CD4-positive, alpha-beta T cell treated with Interleukin-15 for 1 hour (primary cell): ENCODE data around the gene AMDHD2.
"Not testable (repeated sequence)": the region's sequence is repeated elsewhere in the genome, so short reads cannot be mapped to it uniquely, and the experiment has no call there.

ENCODE experiments used
- DNase-seq: peaks from one replicate; pipeline ENCODE4 v3.0.0-alpha.2; 2020

Gene AMDHD2, protein sequence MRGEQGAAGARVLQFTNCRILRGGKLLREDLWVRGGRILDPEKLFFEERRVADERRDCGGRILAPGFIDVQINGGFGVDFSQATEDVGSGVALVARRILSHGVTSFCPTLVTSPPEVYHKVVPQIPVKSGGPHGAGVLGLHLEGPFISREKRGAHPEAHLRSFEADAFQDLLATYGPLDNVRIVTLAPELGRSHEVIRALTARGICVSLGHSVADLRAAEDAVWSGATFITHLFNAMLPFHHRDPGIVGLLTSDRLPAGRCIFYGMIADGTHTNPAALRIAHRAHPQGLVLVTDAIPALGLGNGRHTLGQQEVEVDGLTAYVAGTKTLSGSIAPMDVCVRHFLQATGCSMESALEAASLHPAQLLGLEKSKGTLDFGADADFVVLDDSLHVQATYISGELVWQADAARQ

GRCh38 chr16:2520097-2520783 lies at the start of gene AMDHD2:
Gene AMDHD2, plus strand, starts transcription at chr16:2520371. Its CDS starts 88 bp downstream, at chr16:2520459.
- DNase-seq = peak; percentile 91

DNA sequence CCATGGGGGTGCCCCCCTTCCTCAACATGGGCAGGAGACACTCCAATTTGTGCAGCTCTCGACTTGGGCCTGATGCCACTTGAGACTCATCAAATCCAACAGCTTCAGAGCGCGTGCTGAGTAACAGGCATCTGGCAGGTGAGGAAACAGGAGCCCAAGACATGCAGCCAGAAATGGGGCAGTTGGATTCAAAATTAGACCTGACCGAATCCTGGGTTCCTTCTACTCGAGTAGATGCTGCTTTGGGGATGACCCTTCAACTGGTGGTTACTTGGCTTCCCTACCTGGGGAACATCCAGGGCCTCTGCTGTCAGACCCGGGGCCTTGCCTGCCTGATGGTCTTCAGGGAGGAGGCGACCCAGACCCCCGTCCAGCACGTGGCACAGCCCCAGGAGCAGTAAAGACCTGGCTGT lies 49.6 kb upstream of the AMDHD2 start:
- DNase-seq = no peak

GRCh38 chr16:2471016-2471652 lies 49.0 kb upstream of the AMDHD2 start, which contains the start of gene NTN3:
Gene NTN3, plus strand, starts transcription at chr16:2471297. Its CDS starts 405 bp downstream, at chr16:2471702.
- no peak for DNase-seq

- no peak for DNase-seq
Measured at GRCh38 chr16:2471653-2472487, 48.3 kb upstream of the AMDHD2 start.

- DNase-seq = no peak
Measured at GRCh38 chr16:2472488-2472864, 47.7 kb upstream of the AMDHD2 start.

DNA sequence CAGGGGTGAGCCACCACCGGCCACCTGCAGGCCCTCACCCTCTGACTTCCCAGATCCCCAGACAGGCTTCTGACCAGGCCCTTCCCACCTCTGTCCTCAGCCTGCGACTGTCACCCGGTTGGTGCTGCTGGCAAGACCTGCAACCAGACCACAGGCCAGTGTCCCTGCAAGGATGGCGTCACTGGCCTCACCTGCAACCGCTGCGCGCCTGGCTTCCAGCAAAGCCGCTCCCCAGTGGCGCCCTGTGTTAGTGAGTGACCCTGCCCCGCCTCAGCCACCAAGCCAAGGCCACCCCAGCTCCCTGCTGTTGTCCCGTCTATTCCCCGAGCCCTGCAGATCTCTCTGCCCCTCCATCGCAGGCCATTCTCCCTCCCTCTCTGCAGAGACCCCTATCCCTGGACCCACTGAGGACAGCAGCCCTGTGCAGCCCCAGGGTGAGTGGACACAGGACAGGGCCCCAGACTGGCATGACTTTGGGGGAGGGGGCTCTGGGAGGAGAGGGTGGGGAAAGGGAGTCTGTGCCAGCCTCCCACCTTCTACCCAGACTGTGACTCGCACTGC lies 47.2 kb upstream of the AMDHD2 start:
- DNase-seq = no peak

DNA sequence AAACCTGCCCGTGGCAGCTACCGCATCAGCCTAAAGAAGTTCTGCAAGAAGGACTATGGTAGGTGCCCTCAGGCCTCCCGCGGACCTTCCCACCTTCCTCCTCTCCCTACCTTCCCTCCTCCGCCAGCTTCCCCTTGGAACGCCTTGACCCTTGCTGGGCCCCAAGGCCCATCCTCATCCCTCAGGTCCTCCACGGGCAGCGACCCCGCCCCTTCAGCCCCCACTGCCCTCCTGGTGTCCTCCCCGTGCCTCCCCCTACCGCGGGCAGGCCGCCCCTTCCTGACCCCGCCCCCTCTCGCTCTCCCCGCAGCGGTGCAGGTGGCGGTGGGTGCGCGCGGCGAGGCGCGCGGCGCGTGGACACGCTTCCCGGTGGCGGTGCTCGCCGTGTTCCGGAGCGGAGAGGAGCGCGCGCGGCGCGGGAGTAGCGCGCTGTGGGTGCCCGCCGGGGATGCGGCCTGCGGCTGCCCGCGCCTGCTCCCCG lies 46.7 kb upstream of the AMDHD2 start:
- DNase-seq = no peak

- DNase-seq = peak; percentile 65
Measured at GRCh38 chr16:2473999-2474876, 45.9 kb upstream of the AMDHD2 start.

DNA sequence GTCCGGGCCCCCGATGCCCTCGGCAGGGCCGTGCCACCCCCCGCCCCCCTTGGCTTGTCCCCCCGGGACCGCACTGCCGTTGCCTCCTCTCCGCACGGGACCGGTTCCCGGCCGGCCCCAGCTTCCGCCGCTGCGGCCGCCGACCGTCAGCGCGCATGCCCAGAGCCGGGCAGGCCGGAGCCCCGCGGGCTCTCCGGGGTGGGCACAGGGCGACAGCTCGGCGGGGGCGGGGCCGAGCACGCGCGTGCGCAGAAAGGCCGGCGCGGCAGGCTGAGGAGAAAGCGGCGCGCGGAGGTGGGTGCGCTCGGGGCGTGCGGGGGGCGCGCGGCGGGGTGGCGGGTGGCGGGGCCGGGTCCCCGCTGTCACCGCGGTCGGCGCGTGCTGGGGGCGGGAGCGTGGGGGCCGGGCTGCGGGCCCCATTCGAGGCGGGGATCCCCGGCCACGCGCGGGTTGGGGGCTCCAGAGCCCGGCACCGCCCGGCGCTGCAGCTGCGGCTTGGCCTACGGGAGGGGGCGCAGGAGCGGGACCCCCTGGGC lies 45.2 kb upstream of the AMDHD2 start, which contains the start of gene TBC1D24:
Gene TBC1D24, plus strand, starts transcription at position 251 of the 536 bp plus-strand sequence. CDS start 21,022 bp downstream, outside the sequence.
- DNase-seq = peak; percentile 88

DNA sequence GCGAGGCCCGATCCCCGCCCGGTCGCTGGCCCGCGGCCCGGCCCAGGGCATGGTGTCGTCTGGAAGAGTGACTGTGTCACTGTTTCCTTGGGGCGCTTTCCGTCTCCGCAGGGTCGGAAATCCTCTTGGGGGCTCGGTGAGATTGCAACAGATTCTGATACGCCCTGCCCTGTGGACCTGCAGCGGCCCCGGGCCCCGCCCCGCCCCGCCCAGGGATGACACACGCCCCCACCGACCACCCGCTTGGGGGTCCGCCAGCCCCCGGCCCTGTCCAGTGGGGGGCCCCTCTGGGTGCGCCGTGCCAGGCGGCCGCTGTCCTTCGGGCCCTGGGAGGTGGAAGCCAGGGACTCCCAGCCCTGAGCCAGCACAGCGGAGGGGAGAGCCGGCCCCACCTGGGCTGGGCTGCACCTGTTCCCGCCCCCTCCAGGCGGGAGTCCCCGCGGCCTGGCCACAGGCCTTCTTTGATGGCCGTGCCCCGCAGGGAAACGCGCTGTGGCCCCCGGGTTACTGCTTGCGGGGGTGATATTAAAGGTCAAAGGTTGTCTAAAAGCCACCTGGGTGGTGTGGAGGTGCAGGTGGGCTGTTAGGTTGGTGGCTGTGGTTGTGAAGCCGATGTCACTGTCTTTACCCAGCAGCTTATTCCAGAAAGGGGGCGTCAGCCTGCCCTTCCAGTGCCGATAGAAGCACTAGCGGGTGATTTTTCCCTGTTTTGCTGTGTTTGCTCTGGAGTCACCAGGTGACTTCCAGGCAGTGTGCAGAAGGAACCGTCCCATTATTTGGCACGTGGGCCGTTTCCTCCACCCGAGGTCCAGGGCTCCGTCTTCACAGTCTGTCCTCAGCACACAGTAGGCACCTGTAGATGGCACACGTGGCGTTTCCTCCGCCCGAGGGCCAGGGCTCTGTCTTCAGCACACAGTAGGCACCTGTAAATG lies 44.5 kb upstream of the AMDHD2 start:
- DNase-seq = no peak

DNA sequence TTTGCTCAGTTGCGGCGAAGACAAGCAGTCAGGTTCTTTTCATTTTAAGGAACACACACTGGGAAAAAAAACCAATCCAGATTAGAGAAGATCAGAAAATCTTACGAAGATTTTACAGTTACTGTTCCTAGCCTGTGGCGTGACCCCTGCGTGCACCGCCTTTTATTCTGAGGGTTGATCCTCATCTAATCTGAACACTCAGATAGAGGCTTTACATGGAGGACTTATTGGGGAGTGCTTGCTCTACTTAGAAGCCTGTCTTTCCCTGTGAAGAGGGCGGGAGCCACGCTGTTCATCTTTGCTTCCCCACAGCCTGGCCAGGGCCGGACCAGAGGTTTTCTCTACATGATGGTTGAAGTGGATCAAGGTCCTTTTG lies 43.8 kb upstream of the AMDHD2 start:
- DNase-seq = no peak

DNA sequence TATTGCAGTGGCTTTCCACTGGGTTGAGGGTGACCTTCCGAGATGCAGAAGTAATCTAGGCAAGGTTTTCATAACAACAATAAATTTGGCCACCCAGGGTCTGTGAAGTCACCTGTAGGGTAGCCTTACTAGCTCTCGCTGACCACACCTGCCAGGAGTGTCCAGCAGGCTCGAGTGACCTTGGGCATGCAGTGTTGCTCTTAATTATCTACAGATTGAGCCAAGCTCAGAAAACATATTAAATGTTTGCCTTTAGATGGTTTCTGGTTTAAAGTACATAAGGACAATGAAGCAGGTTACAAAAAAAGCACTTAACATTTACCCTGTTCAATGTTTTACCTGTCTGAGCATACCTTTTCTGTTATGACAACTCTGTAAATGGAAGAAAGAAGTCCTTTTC lies 43.4 kb upstream of the AMDHD2 start:
- no peak for DNase-seq

DNA sequence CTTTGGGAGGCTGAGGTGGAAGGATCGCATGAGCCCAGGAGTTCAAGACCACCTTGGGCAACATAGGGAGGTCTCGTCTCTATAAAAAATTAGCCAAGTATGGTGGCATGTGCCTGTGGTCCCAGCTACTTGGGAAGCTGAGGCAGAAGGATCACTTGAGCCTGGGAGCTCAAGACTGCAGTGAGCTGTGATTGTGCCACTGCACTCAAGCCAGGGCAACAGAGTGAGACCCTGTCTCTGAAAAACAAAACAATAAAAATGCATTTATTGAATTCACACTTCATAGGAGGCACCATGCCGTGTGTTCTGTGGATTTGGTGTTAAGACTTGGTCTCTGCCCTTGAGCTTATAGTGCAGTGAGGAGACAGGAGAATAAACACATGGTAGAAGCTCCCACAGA lies 42.8 kb upstream of the AMDHD2 start:
- DNase-seq = no peak

DNA sequence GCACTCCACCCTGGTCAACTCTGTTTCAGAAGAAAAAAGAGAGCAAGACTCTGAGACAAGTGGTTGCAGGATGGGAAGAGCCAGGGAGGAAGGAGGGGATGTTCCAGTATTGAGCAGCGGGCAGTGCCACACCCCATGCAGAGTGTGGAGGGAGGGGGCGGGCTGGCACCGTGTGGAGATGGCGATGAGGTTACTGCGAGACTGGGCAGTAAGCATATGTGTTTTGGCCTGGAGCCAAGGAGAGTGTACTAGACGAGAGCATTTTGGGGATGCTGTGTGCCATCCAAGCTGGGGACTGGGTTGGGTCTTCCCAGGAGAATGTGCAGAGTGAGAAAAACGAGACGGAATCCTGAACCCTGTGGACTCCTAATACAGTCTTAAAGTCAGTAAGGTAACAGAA lies 41.9 kb upstream of the AMDHD2 start:
- DNase-seq = no peak

DNA sequence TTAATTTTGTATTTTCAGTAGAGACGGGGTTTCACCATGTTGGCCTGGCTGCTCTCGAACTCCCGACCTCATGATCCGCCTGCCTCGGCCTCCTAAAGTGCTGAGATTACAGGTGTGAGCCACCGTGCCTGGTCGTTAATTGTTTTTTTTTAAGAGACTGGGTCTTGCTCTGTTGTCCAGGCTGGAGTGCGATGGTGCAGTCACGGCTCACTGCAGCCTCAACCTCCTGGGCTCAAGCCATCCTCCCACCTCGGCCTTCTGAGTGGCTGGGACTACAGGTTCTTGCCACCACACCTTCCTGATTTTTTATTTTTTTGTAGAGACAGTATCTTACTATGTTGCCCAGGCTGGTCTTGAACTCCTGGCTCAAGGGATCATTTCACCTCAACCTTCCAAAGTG lies 40.2 kb upstream of the AMDHD2 start:
- DNase-seq = not testable (repeated sequence)

DNA sequence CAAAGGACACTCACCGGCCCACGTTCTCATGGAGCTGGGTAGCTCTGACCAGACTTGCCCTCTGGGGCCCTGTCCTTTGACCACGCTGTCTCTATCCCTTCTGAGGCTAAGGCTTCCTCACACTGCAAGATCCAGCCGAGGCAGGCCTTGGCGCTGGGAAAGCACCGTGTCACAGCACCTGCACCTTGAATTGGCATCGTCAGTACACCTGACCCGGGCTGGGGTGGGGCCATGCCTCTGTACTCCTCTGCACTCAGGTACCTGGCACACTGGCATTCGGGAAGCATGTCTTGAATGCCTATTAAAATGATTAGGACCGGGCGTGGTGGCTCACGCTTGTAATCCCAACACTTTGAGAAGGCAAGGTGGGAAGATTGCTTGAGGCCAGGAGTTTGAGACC lies 39.2 kb upstream of the AMDHD2 start:
- DNase-seq = no peak

GRCh38 chr16:2481676-2482075 lies 38.5 kb upstream of the AMDHD2 start:
- no peak for DNase-seq

DNA sequence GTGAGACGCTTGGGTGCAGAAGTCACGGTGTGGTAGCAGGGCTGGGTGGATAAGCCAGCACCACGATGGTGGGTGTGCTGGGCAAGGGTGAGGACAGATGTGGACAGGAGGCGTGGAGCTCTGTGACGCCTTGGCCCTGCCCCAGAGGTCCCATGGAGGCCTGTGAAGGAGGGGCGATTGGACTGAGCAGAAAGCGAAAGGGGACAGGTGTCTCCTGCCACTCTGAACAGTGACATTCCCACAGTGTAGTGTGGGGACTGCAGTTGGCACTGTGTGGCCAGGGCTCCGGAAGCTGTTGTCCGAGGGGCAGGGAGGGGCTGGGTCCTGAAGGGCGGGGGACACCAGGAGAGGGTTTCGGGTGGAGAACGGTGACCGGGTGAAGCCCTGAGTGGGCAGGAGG lies 37.9 kb upstream of the AMDHD2 start:
- DNase-seq = no peak

- no peak for DNase-seq
Measured at GRCh38 chr16:2482708-2483534, 37.2 kb upstream of the AMDHD2 start.
